GM20431 (cell line): ENCODE results near the gene SLC4A2.
"Not testable (repeated sequence)": the region's sequence is repeated elsewhere in the genome, so short reads cannot be mapped to it uniquely, and the experiment has no call there.

Experiments
- in situ Hi-C: fragments of 300-500 bp; cut with MseI, MboI; formaldehyde crosslinking; loops from one replicate; pipeline ENCODE4 v1.15.0; 2020; ENCODE audit warnings: low sequenced_read_pairs; ENCODE audit not compliant: unreplicated experiment

Gene SLC4A2

GRCh38 chr7:151039850-151040548, 19.4 kb upstream of the SLC4A2 start:
- in situ Hi-C loops = no loop called here

DNA sequence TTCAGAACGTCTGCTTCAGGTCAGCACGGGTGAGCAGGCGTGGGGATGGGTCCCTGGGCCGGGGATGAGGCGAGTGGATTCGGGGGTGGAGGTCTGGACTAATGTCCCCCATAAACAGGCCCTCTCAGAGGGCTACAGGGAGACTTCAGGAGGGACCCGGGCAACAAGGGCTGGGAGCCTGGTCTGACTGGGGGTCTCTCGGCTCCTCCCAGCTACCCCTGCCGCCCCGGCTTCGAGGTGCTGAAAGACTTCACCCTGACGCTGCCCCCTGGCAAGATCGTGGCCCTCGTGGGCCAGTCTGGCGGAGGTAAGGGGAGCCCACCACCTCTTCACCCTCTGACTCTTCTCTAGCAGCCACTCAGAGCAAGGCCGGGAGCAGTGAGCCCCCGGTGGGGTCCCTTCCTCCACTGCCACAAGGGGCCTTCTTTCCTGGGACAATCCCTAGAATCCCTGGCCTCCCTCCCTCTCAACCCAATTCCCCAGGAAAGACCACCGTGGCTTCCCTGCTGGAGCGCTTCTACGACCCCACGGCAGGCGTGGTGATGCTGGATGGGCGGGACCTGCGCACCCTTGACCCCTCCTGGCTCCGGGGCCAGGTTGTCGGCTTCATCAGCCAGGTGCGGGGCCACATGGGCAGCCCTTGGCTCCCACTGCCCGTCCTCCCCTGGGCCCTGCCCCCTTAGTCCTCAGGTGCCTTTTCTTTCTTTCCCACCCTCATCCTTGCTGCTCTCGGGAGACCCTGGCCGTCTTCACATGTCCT, 18.6 kb upstream of the SLC4A2 start:
- in situ Hi-C loops = no loop called here

DNA sequence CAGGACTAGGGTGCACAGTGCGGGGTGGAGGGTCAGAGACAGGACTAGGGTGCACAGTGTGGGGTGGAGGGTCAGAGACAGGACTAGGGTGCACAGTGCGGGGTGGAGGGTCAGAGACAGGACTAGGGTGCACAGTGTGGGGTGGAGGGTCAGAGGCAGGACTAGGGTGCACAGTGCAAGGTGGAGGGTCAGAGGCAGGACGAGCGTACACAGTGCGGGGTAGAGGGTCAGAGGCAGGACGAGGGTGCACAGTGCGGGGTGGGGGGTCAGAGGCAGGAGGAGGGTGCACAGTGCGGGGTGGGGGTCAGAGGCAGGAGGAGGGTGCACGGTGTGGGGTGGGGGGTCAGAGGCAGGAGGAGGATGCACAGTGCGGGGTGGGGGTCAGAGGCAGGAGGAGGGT, 15.9 kb upstream of the SLC4A2 start:
- in situ Hi-C loops = not testable (repeated sequence)

GRCh38 chr7:151043959-151044358, 15.4 kb upstream of the SLC4A2 start:
- in situ Hi-C loops = no loop called here

GRCh38 chr7:151045262-151045661, 14.1 kb upstream of the SLC4A2 start:
- in situ Hi-C loops = no loop called here

DNA sequence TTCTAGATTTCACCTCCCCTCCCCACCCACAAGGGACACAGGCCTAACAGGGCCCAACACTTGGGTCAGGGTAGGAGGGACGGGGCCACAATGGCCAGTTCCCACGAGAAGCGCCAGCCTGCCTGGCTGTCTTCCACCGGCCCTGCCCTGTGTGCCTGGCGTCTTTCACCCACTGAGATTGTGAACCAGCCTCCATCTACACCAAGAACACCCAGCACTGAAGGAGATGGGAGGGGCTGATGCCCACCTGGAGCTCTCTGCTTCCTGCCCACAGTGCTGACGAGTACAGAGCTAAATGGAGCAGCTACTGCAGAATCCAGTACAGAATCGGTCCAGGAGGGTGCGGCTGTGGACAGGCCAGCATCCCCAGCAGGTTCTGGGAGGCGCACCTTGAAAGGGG, 13.4 kb upstream of the SLC4A2 start:
- in situ Hi-C loops = no loop called here

GRCh38 chr7:151046603-151047573, 12.5 kb upstream of the SLC4A2 start:
- in situ Hi-C loops = no loop called here

- in situ Hi-C loops = no loop called here
Observed at GRCh38 chr7:151047976-151048815, 11.2 kb upstream of the SLC4A2 start, which contains the start of gene ASIC3. Gene ASIC3 (plus strand): TSS chr7:151048531. CDS start chr7:151048886, 355 bp downstream.

GRCh38 chr7:151048911-151049463, 10.4 kb upstream of the SLC4A2 start:
- in situ Hi-C loops = no loop called here

GRCh38 chr7:151051108-151051507, 8.3 kb upstream of the SLC4A2 start:
- in situ Hi-C loops = no loop called here

DNA sequence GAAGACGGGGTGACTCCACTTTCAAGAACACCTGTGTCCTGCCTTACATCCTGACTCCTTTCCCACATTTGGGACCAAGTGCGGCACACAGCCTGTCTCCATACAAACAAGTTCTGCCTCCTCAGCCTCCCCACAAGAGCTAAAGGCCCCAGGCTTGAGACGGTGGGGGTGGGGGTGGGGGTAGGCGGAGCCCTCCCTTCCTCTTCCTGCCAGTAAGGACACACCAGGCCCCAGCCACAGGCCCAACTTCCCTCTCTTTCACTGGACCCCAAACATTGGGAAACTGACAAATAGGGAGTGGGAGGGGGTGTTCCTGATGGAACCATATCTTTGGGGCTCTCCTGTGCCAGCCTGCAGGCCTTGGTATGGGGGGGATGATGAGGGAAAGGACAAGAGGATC, 6.3 kb upstream of the SLC4A2 start:
- in situ Hi-C loops = no loop called here

GRCh38 chr7:151053751-151054150, 5.6 kb upstream of the SLC4A2 start:
- in situ Hi-C loops = no loop called here

GRCh38 chr7:151056283-151056665, 3.1 kb upstream of the SLC4A2 start:
- in situ Hi-C loops = no loop called here

- in situ Hi-C loops = no loop called here
Observed at GRCh38 chr7:151056666-151057505, 2.5 kb upstream of the SLC4A2 start.

DNA sequence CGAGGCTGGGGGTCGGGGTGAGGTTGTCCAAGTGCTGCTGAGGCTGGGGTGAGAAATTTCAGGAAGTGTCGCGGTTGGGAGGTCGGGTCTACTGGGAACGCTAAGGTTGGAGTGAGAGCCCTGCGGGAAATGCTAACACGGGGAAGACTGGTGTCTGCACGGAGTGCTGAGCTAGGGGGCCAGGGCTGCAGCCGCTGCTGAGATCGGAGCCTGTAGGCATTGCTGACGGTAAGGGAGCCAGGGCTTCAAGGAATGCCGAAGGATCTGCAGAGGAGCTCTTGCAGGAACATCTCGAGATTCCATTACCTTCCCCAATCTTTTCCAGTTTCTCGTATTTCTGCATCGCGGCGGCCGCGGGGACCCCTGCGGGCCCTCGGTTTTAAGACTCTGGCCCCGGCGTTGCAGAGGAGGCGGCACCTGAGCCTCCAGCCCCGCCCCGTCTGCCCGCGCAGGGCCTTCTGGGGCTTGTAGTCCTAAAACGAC, 1.8 kb upstream of the SLC4A2 start, which contains the start of gene CDK5:
Gene CDK5 (minus strand): TSS at position 392 of the 483 bp plus-strand sequence. CDS start 49 bp downstream, at position 343.
- in situ Hi-C loops = no loop called here

- in situ Hi-C loops = no loop called here
Observed at GRCh38 chr7:151057989-151058780, 1.2 kb upstream of the SLC4A2 start.

DNA sequence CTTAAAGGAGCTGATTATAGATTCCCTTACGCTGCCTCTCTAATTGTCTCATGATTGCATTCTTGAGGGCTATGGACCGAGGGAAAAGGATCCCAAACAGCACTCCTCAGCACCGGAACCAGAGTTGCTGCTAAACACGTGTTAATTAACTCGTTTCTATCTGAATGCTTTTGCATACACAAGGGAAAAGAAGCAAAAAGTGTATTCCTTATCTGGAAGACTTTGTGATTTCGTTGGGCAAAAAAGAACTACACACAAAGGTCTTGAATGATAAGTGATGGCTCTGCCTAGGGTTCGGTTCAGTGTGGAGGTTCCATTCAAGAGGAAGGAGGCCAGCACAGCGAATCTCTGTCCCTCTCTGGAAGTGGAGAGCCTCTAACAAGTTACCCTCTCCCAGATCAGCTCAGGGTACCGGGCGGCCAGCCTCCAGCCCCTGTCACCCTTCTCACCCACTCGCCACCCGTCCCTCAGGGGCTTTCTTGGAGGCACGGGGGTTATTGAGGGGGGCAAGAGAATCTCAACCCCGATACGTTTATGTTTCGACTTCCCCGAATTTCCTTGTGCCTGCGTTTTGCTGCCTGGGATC, 515 bp upstream of the SLC4A2 start:
- in situ Hi-C loops = no loop called here
